RWPE1 (cell line): ENCODE measurements around the gene FYN.

Experiments used
- CTCF ChIA-PET: fragments of 350-600 bp; sonication (Branson Sonifier 250); formaldehyde crosslinking; extraction: SDS; loops from one replicate; lab custom pipeline; 2021; lab: Yijun Ruan, JAX
- POLR2A ChIA-PET: fragments of 400-600 bp; formaldehyde crosslinking; extraction: SDS; loops from one replicate; lab custom pipeline; 2020; ENCODE audit warnings: antibody characterized with exemption; ENCODE audit not compliant: low non-redundant PET; lab: Yijun Ruan, JAX
- DNase-seq: peaks from one replicate; pipeline ENCODE4 v3.0.0; 2012; ENCODE audit warnings: low spot score
- H3K27ac ChIP-seq: fragments of 450-650 bp; 2 replicates; pipeline ENCODE4 v1.5.1; 2017
- TF ChIP-seq, protein P1 (sequence below): fragments of 450-650 bp; conservative IDR thresholded peaks from 2 replicates; pipeline ENCODE4 v1.5.1; 2017; ENCODE audit warnings: low read depth, mild to moderate bottlenecking

Gene FYN

DNA sequence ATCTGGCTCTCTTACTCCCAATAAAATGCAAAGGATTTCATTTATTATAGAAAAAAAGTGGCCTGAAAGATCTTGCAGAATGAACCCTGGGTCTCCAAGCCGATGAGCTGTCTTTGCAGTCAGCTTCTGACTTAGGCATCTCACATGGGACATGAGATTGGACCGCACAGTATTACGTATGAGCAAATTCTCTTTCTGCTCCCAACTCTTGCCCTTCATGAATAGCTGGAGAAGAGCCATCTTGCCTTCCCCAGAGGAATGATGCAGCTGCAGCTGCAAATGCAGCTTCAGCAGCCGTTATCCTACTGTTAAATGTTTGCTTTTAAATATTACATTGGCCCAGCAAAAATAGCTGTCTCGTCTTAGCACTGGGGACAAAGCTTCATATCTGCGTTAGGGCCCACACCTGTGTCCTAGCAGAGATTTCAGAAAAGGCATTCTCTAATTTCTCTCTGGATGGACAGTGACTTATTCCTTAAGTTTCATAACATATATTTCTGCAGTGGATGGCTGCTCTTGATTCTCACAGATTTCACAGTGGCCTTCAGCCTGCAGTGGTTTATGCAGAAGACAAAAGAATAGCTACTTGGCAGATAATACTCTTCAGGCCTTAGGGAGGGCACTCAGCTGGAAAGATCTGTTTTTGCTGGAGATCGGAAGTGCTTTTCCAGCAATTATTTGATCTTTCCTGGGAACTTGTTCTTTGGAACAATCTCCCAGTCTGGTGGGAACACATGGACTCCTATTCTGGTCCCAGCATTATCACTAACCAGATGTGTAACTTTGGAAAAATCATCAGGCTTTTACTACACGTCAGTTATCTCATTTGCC lies 129.2 kb downstream of the FYN start:
- DNase-seq = no peak
- no peak overlapping the region for H3K27ac ChIP-seq
- ChIA-PET CTCF (interaction anchor here (0.6 kb wide), 1 partner anchor 102 kb away, joined by 3 read pairs; no protein-coding TSS in a partner anchor), POLR2A (no interaction called here)
- TF ChIP-seq, protein P1, sequence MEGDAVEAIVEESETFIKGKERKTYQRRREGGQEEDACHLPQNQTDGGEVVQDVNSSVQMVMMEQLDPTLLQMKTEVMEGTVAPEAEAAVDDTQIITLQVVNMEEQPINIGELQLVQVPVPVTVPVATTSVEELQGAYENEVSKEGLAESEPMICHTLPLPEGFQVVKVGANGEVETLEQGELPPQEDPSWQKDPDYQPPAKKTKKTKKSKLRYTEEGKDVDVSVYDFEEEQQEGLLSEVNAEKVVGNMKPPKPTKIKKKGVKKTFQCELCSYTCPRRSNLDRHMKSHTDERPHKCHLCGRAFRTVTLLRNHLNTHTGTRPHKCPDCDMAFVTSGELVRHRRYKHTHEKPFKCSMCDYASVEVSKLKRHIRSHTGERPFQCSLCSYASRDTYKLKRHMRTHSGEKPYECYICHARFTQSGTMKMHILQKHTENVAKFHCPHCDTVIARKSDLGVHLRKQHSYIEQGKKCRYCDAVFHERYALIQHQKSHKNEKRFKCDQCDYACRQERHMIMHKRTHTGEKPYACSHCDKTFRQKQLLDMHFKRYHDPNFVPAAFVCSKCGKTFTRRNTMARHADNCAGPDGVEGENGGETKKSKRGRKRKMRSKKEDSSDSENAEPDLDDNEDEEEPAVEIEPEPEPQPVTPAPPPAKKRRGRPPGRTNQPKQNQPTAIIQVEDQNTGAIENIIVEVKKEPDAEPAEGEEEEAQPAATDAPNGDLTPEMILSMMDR = no peak

DNA sequence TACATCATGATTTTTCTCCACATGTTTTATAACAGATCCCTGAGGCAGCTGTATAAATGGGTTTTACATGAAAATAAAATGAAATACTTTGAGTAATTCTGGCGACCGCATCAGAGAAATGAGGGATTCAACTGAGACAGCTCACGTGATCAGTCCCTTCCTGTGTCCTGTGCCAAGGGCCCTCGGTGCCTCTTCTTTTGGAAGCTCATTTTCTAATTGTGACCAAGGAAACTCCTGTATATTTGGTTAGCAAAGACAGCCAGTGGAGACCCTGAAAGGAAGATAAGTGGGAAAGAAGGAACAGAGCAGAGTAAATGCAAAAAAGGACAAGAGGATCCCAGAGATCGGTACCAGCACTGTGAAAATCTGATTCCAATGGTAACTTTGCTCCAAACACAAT lies 129.9 kb downstream of the FYN start:
- no peak for DNase-seq
- H3K27ac ChIP-seq = no peak overlapping the region
- TF ChIP-seq, protein P1 = no peak
- ChIA-PET POLR2A (no interaction called here), CTCF (no interaction called here)

DNA sequence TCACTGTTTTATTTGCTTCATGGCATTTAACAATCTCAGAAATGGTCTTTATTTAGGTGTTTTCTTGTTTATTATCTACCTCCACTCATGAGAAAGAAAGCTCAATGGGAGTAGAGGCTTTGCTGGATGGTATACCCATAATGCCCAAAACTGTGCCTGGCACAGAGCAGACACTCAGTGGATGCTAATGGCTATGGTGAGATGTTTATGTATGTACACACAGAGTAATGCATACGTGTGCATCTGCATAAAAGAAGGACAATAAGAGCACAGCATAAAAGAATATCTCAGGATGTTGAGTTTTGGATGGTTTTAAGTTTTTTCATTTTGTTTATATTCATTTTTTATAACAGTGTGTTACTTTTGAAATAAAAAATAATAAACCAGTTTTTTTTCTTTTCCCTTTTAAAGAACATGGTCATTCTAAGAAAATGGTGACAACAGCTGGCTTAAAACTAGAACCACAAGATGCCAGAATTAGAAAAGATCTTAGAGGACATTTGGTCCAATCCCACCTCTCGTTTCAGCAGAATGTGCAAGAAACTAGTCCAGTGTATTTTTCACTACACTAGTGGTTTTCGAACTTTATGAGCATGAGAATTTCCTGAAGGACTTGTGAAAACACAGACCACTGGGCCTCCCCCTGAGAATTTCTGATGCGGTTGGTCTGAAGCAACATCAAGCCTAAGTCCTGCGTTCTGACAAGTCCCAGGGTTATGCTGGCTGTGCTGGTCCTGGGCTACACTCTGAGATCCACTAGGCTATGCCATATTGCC lies 131.9 kb downstream of the FYN start:
- H3K27ac ChIP-seq = no peak overlapping the region
- CTCF ChIA-PET = interaction anchor here (0.7 kb wide), 1 partner anchor 123 kb away, joined by 3 read pairs; no protein-coding TSS in a partner anchor
- TF ChIP-seq, protein P1 = no peak
- POLR2A ChIA-PET = no interaction called here
- DNase-seq = no peak

DNA sequence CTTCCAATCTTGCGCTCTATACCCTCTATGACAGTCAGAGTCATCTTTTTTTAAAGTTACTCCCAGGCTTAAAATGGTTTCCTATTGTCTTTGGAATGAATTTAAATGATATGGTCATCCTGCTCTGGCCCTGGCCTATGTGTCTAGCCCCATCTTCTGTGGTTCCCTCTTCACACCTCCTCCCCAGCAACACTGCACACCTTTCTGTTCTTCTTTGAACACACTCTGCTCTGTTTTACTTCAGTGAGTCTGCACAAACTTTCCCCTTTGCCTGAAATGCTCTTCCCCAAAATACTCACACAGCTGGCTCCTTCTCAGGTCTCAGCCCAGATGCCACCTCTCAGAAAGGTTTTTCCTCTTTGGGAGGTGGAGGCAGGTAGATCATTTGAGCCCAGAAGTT lies 132.7 kb downstream of the FYN start:
- POLR2A ChIA-PET = no interaction called here
- CTCF ChIA-PET = no interaction called here
- TF ChIP-seq, protein P1 = no peak

DNA sequence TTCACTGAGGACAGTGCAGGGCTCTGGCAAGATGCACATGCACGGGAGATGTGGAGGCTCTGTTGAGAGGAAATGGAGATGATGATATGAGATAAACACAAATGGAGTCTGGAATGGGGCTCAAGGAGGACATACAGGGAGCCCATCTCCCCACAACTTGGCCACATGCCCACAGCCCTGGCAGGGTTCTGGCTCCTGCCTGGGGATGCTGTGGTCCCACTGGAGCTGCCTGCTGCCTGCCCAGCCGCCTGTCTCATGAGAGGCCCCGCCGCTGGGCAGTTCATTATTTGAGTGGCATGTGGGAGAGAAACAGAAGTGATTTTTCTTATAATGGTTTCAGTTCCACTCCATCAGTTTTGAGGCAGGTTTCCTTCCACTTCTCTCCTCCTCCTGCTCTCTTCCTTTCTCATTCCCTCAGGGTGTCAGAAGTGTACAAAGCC lies 134.0 kb downstream of the FYN start:
- POLR2A ChIA-PET = no interaction called here
- no peak for DNase-seq
- TF ChIP-seq, protein P1 = no peak
- H3K27ac ChIP-seq = no peak overlapping the region
- CTCF ChIA-PET = no interaction called here

More for the DNA sequence above, 132.7 kb downstream of the FYN start:
- no peak overlapping the region for H3K27ac ChIP-seq
- DNase-seq = no peak

DNA sequence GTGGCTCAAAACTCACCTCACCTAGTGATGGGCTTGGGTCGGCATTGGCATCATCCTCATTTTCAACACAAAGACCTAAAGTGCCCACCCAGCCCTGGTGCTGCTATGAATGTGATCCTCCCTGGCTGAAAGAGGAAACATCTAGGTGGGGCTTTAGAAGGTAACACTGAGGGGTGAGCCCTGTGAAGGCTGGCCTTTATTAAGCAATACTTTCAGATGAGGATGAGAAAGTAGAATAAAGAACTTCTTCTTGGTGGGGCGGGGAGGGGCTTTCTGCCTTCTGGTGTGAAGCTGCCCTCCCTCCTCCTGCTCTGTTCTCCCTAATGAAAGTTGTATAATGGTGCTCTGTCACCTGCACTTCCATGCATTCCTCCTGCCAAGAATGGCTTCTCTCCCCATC lies 134.6 kb downstream of the FYN start:
- TF ChIP-seq, protein P1 = no peak

More for the DNA sequence above, 134.6 kb downstream of the FYN start:
- ChIA-PET CTCF (no interaction called here), POLR2A (no interaction called here)
- DNase-seq = no peak
- no peak overlapping the region for H3K27ac ChIP-seq
